NCI-H345 (cell line): ENCODE data around the gene ALPG.

ENCODE experiments used
- DNase-seq: peaks from one replicate; lab custom pipeline; 2025; lab: John Stamatoyannopoulos, UW

Gene ALPG

GRCh38 chr2:232457121-232458011, 50.7 kb downstream of the ALPG start:
- no peak for DNase-seq

- DNase-seq = no peak
These were observed 51.5 kb downstream of the ALPG start for GRCh38 chr2:232458051-232458660.

- DNase-seq = no peak
These were observed 52.2 kb downstream of the ALPG start for GRCh38 chr2:232458661-232459418.

DNA sequence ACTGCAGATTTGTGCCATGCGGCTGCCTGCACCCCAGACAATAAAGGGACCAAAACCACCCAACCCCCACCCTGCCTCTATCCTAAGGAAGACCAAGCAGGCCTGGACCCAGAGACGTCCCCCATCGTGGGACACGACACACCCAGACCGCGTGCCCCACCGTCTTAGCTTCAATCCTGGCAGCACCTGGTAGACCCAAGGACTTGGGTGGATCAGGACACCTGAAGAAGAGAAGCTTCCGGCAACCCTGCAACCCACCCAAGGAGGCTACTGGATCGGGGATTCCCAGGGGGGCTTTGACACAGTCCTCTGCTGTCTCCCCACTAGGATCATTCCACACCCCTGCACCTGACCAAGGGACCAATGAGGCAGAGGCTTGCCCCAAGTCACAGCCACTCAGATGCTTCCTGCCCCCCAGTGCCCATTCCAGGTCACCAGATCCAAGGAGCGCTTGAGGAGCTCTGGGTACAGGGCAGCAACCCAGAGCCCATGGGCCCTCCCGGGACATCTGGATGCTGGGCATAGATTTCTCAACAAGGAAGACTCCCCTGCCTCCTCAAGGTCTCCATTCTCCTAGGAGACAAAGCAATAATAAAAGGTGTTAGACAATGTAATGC, 52.9 kb downstream of the ALPG start:
- DNase-seq = no peak

GRCh38 chr2:232460171-232460570, 53.5 kb downstream of the ALPG start:
- no peak for DNase-seq
